ENCODE measurements around the gene LMO7. TPM values are rescaled to one million over a fixed set of nuclear protein-coding genes. Genes with fewer than 3 reads are reported as not detected.

Gene LMO7
- total RNA-seq, 1 donor from 2014 or later = 447 TPM

- Histone ChIP-seq H3K27me3 (ENCODE audit: low read depth) (no peaks in the 10 kb centered on the region), H3K36me3 (no peaks in the 10 kb centered on the region), H3K4me3 (no peak overlapping the region), H3K27ac (no peak overlapping the region), H3K4me1 (peaks cover 37% of the 10 kb centered on the region), H3K9me3 (peaks cover 2% of the 10 kb centered on the region)
- intact Hi-C loops (cut with DNase I) = no loop called here
- ATAC-seq = no peak
- DNase-seq = no peak
- TF ChIP-seq CTCF (IDR thresholded peaks at IDR 0.05) = no peak
These were observed 149.0 kb downstream of the LMO7 start for GRCh38 chr13:75785130-75785529.

- Histone ChIP-seq H3K4me1 (peaks cover 48% of the 10 kb centered on the region), H3K36me3 (no peaks in the 10 kb centered on the region), H3K4me3 (no peak overlapping the region), H3K9me3 (no peaks in the 10 kb centered on the region), H3K27me3 (ENCODE audit: low read depth) (no peaks in the 10 kb centered on the region), H3K27ac (peak overlapping the region; percentile 37)
- DNase-seq = no peak
- intact Hi-C loops (cut with DNase I) = no loop called here
- TF ChIP-seq CTCF (IDR thresholded peaks at IDR 0.05) = no peak
- ATAC-seq = peak in 1 of 2 donors; percentile 60
These were observed 151.3 kb downstream of the LMO7 start for GRCh38 chr13:75787249-75787928.

GRCh38 chr13:75788481-75788981, 152.4 kb downstream of the LMO7 start:
- Histone ChIP-seq H3K4me1 (peaks cover 54% of the 10 kb centered on the region), H3K27me3 (ENCODE audit: low read depth) (no peaks in the 10 kb centered on the region), H3K36me3 (no peaks in the 10 kb centered on the region), H3K9me3 (no peaks in the 10 kb centered on the region), H3K27ac (peak overlapping the region; percentile 37), H3K4me3 (no peak overlapping the region)
- DNase-seq (no peak), ATAC-seq (peak; percentile 43 to 71)
- intact Hi-C loops (cut with DNase I) = no loop called here
- no peak for TF ChIP-seq CTCF (IDR thresholded peaks at IDR 0.05)

GRCh38 chr13:75789451-75790197, 153.5 kb downstream of the LMO7 start:
- peak; percentile 21 to 36 for ATAC-seq
- TF ChIP-seq CTCF (IDR thresholded peaks at IDR 0.05) = no peak
- DNase-seq = no peak
- Histone ChIP-seq H3K27ac (peak overlapping the region; percentile 37), H3K9me3 (no peaks in the 10 kb centered on the region), H3K4me3 (no peak overlapping the region), H3K4me1 (peaks cover 45% of the 10 kb centered on the region), H3K36me3 (no peaks in the 10 kb centered on the region), H3K27me3 (ENCODE audit: low read depth) (no peaks in the 10 kb centered on the region)
- intact Hi-C loops (cut with DNase I) = no loop called here

GRCh38 chr13:75790198-75790970, 154.3 kb downstream of the LMO7 start:
- TF ChIP-seq CTCF (IDR thresholded peaks at IDR 0.05) = no peak
- Histone ChIP-seq H3K36me3 (peaks cover 3% of the 10 kb centered on the region), H3K4me1 (peaks cover 39% of the 10 kb centered on the region), H3K9me3 (no peaks in the 10 kb centered on the region), H3K27me3 (ENCODE audit: low read depth) (no peaks in the 10 kb centered on the region), H3K27ac (peak overlapping the region; percentile 9), H3K4me3 (no peak overlapping the region)
- ATAC-seq (no peak), DNase-seq (no peak)
- intact Hi-C loops (cut with DNase I) = no loop called here

All from lower lobe of right lung (tissue), 2 donors.